RWPE2 (cell line): ENCODE results near the gene DLGAP4.

ENCODE experiments used
- ATAC-seq: fragments of 200-7000 bp; cut with Tn5 transposase; 3 replicates; pipeline ENCODE4 v1.9.1; 2021; ENCODE audit warnings: low read depth
- DNase-seq: peaks from one replicate; pipeline ENCODE4 v3.0.0-alpha.2; 2020; ENCODE audit warnings: low spot score
- H3K27ac ChIP-seq: fragments of 450-650 bp; 2 replicates; pipeline ENCODE4 v1.5.1; 2017; ENCODE audit warnings: mild to moderate bottlenecking; ENCODE audit not compliant: poor library complexity, severe bottlenecking
- H3K27me3 ChIP-seq: fragments of 250-450 bp; sonication (Bioruptor Pico); 2 replicates; pipeline ENCODE4 v1.5.1; 2021; ENCODE audit warnings: mild to moderate bottlenecking, moderate library complexity; ENCODE audit not compliant: insufficient read depth, poor library complexity, severe bottlenecking
- H3K36me3 ChIP-seq: fragments of 250-450 bp; sonication (Bioruptor Pico); 2 replicates; pipeline ENCODE4 v1.5.1; 2020; ENCODE audit warnings: low read depth, mild to moderate bottlenecking, moderate library complexity
- H3K4me1 ChIP-seq: fragments of 250-450 bp; sonication (Bioruptor Pico); 2 replicates; pipeline ENCODE4 v1.5.1; 2021; ENCODE audit warnings: mild to moderate bottlenecking, moderate library complexity; ENCODE audit not compliant: insufficient read depth, poor library complexity, severe bottlenecking
- H3K4me3 ChIP-seq: fragments of 250-450 bp; sonication (Bioruptor Pico); 2 replicates; pipeline ENCODE4 v1.5.1; 2021; ENCODE audit warnings: mild to moderate bottlenecking, moderate library complexity; ENCODE audit not compliant: severe bottlenecking
- H3K9me3 ChIP-seq: fragments of 250-450 bp; sonication (Bioruptor Pico); 2 replicates; pipeline ENCODE4 v1.5.1; 2021; ENCODE audit warnings: mild to moderate bottlenecking, moderate library complexity; ENCODE audit not compliant: severe bottlenecking
- TF ChIP-seq, protein P1 (sequence below): fragments of 450-650 bp; IDR thresholded peaks from one replicate; pipeline ENCODE4 v1.5.1; 2017; ENCODE audit warnings: mild to moderate bottlenecking, moderate library complexity; ENCODE audit not compliant: poor library complexity, severe bottlenecking

Gene DLGAP4

DNA sequence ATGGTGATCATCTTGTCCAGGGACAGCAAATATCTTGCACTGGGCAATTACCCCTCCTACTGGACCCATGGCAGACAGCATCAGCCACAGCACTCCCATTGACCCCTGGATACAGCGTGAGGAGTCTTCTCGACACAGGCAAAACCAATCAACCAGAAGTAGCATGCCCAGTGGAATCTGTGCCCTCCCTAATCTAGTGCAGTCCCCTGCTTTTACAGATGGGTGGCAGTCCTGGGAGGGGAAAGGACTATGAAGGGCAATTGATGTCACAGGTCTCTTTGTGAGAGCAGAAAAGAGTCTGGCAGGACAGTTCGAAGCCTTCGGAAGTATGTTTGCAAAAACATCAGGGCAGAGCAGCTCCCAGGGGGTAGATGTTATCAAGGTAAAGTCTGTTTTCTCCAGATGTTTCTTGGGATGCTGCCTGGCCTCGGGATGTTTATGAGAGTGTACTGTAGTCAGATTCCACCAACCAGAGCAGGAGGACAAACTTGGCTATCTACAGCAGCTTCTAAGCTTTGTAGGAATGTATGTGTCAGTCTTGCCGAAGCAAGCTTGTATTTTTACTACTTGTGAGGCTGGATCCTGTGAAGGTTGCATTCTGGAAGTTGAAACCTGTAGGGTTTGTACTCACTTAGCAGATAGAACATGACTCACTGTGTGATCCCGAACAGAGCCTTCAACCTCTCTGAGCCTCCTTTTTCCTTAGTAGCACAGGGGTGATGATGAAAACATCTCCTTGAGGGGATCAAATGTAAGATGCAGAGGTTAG, 172.2 kb downstream of the DLGAP4 start:
- Histone ChIP-seq H3K27ac (no peak overlapping the region), H3K4me3 (no peak overlapping the region), H3K4me1 (peaks cover 9% of the 10 kb centered on the region), H3K9me3 (no peaks in the 10 kb centered on the region), H3K36me3 (peaks cover 51% of the 10 kb centered on the region), H3K27me3 (no peaks in the 10 kb centered on the region)
- ATAC-seq (no peak), DNase-seq (no peak)
- TF ChIP-seq, protein P1, sequence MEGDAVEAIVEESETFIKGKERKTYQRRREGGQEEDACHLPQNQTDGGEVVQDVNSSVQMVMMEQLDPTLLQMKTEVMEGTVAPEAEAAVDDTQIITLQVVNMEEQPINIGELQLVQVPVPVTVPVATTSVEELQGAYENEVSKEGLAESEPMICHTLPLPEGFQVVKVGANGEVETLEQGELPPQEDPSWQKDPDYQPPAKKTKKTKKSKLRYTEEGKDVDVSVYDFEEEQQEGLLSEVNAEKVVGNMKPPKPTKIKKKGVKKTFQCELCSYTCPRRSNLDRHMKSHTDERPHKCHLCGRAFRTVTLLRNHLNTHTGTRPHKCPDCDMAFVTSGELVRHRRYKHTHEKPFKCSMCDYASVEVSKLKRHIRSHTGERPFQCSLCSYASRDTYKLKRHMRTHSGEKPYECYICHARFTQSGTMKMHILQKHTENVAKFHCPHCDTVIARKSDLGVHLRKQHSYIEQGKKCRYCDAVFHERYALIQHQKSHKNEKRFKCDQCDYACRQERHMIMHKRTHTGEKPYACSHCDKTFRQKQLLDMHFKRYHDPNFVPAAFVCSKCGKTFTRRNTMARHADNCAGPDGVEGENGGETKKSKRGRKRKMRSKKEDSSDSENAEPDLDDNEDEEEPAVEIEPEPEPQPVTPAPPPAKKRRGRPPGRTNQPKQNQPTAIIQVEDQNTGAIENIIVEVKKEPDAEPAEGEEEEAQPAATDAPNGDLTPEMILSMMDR = no peak

DNA sequence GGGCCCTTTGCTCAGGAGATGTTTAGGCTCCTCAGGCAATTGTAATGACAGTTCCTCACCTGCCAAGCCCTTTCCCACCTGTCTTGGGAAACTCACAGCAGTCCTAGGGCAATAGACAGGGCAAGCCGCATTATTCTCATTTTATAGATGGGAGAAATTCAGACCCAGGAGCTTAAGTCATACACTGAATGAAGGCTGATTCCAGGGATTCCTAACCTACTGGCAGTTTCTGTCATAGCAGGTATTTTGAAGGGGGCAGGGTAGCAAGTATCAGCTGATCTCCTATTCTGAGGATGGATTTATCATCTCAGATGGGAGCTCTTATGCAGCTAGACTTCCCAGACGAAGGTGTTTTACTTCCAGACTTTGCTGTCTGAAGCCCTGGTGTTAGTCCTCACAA, 173.8 kb downstream of the DLGAP4 start:
- no peaks in the 10 kb centered on the region for H3K27me3 ChIP-seq
- ATAC-seq (no peak), DNase-seq (no peak)
- H3K4me1 ChIP-seq = peaks cover 17% of the 10 kb centered on the region
- no peaks in the 10 kb centered on the region for H3K9me3 ChIP-seq
- H3K36me3 ChIP-seq = peaks cover 46% of the 10 kb centered on the region
- H3K27ac ChIP-seq = no peak overlapping the region
- no peak overlapping the region for H3K4me3 ChIP-seq
- TF ChIP-seq, protein P1 = no peak

DNA sequence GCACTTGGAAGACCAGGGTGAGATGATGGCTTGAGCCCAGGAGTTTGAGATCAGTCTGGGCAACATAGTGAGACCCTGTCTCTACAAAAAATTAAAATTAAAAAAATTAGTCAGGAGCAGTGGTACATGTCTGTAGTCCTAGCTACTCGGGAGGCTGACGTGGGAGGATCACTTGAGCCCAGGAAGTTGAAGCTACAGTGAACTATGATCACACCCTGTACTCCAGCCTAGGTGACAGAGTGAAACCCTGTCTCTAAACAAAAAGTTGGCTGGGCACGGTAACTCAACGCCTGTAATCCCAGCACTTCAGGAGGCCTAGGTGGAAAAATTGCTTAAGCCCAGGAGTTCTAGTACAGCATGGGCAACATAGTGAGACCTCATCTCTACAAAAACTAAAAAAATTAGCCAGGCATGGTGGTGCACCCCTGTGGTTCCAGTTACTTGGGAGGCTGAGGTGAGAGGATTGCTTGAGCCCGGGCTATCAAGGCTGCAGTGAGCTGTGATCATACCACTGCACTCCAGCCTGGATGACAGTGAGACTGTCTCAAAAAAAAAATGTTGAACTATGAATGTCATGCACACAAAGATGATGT, 174.4 kb downstream of the DLGAP4 start:
- no peaks in the 10 kb centered on the region for H3K27me3 ChIP-seq
- no peak for DNase-seq
- H3K36me3 ChIP-seq = peaks cover 41% of the 10 kb centered on the region
- H3K4me1 ChIP-seq = peaks cover 17% of the 10 kb centered on the region
- no peak for ATAC-seq
- TF ChIP-seq, protein P1 = no peak
- H3K9me3 ChIP-seq = no peaks in the 10 kb centered on the region
- H3K27ac ChIP-seq = no peak overlapping the region
- no peak overlapping the region for H3K4me3 ChIP-seq

DNA sequence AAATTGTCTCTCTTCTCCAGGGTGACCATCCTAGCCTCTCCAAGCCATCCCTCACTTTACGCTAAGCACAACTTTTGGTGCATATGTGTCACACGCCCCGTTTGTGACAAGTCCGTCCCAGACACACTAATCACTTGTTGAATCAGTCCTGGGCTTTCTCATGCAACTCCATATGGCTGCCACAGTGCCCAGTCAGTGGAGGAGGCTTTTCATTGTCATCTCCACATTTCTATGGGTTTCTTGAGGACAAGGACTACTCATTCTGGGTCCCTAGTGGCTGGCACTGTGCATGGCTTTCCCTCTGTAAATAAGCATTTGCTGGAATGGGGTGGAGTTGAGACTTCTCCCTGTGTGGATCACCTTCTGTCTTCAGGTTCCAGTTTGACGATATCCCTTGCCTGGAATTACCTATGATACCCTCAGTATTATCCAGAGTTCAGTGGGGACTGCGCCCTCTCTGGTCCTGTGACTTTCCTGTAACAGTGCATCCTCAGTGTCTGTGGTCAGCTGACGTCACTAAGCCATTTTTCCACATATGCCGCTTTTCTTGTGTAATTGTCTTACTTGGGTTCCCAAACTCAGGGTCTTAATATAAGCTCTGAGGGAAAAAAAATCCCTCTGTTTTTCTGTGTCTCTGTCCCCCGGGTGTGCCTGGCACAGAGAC, 175.4 kb downstream of the DLGAP4 start:
- Histone ChIP-seq H3K27ac (no peak overlapping the region), H3K27me3 (no peaks in the 10 kb centered on the region), H3K4me3 (no peak overlapping the region), H3K9me3 (no peaks in the 10 kb centered on the region), H3K4me1 (peaks cover 17% of the 10 kb centered on the region), H3K36me3 (peaks cover 40% of the 10 kb centered on the region)
- TF ChIP-seq, protein P1 = no peak
- DNase-seq (no peak), ATAC-seq (no peak)
